Gastrocnemius medialis (tissue), 4 donors: ENCODE data around the gene FRY. TPM values are rescaled to one million over a fixed set of nuclear protein-coding genes. Genes with fewer than 3 reads are reported as not detected.
A peak's percentile ranks its signal among the peaks of the same experiment; 100 is the strongest.

Experiments used
- ATAC-seq, 2 donors: fragments of 150-250 bp; one replicate each; pipeline ENCODE4 v1.9.1; 2016
- DNase-seq, 2 donors: peaks; one replicate each; pipeline ENCODE4 v3.0.0-alpha.2; 2019
- H3K27ac ChIP-seq, 4 donors: fragments of 200-600 bp; sonication (generic); 1 replicate in 1 of 4; 2 replicates in 3 of 4; pipeline ENCODE4 v1.5.1; 2016 to 2018; ENCODE audit warnings: mild to moderate bottlenecking in 2 of 4, moderate library complexity in 1 of 4
- H3K27me3 ChIP-seq, 3 donors: fragments of 200-600 bp; sonication (generic) in 2 of 3; 1 replicate in 1 of 3; 2 replicates in 2 of 3; pipeline versions ENCODE4 v1.5.1 to v1.6.0; 2016 to 2019; ENCODE audit warnings: mild to moderate bottlenecking in 1 of 3, moderate library complexity in 1 of 3
- H3K36me3 ChIP-seq, 2 donors: fragments of 200-600 bp; sonication (generic) in 1 of 2; one replicate each; pipeline ENCODE4 v1.5.1; 2017 to 2018
- H3K4me1 ChIP-seq, 2 donors: fragments of 200-600 bp; sonication (generic) in 1 of 2; one replicate each; pipeline ENCODE4 v1.5.1; 2016 to 2017; ENCODE audit warnings: mild to moderate bottlenecking in 2 of 2
- H3K4me3 ChIP-seq, 4 donors: fragments of 200-600 bp; sonication (generic) in 3 of 4; 1 replicate in 1 of 4; 2 replicates in 3 of 4; pipeline ENCODE4 v1.5.1; 2016 to 2019; ENCODE audit warnings: mild to moderate bottlenecking in 2 of 4
- H3K9me3 ChIP-seq, 3 donors: fragments of 200-600 bp; sonication (generic) in 2 of 3; 1 replicate in 1 of 3; 2 replicates in 2 of 3; pipeline ENCODE4 v1.5.1; 2016 to 2019
- CTCF ChIP-seq, 5 experiments: fragments of 450-650 bp in 3 of 5; fragments of 200-600 bp in 2 of 5; sonication (generic) in 2 of 5; IDR thresholded peaks in 4 of 5; conservative IDR thresholded peaks in 1 of 5; 1 replicate in 4 of 5; 2 replicates in 1 of 5; pipeline ENCODE4 v1.5.1; 2016 to 2019; ENCODE audit warnings: antibody characterized with exemption in 5 of 5, mild to moderate bottlenecking in 3 of 5, moderate library complexity in 3 of 5
- POLR2A ChIP-seq, 2 donors: fragments of 450-650 bp; IDR thresholded peaks; one replicate each; pipeline ENCODE4 v1.6.1; 2017; ENCODE audit warnings: antibody characterized with exemption in 2 of 2, mild to moderate bottlenecking in 2 of 2, moderate library complexity in 2 of 2
- in situ Hi-C, 4 donors: fragments of 200-750 bp; cut with MboI; loops; one replicate each; pipeline versions ENCODE4 v1.15.0 to v1.8.0; 2017; ENCODE audit warnings: low sequenced_read_pairs in 4 of 4
- intact Hi-C: fragments of 100-400 bp; cut with DNase I; formaldehyde crosslinking; loops from one replicate; pipeline ENCODE4 v1.15.1; 2023; ENCODE audit warnings: low total_unique reads
- total RNA-seq, 4 donors: library from RNA; depleted of rRNA; stranded (reverse); fragments of >200 nt; gene quantifications; one replicate each; pipeline versions ENCODE4 v1.1.0 to v1.2.3, GENCODE V29; 2016

The FRY gene
- total RNA-seq, 4 donors from 2014 or later, result 10.1 to 48.3 (median 21.4) TPM

GRCh38 chr13:32262619-32263018, 231.0 kb downstream of the FRY start:
- in situ Hi-C loops (no loop called here), intact Hi-C loops (loop anchor here (1.0 kb wide), 1 partner anchor 22 kb away; no protein-coding TSS in a partner anchor)
- Histone ChIP-seq H3K9me3 (no peaks in the 10 kb centered on the region), H3K27me3 (no peaks in the 10 kb centered on the region), H3K4me1 (peaks cover 11 to 27% of the 10 kb centered on the region in 2 donors), H3K4me3 (no peak overlapping the region), H3K27ac (peak overlapping the region; percentile 57 to 76 (median 64)), H3K36me3 (peaks cover 0 to 35% of the 10 kb centered on the region in 2 donors)
- no peak for ATAC-seq
- DNase-seq, result no peak
- TF ChIP-seq CTCF (IDR thresholded peaks at IDR 0.05 in 4 of 5, conservative IDR thresholded peaks at IDR 0.05 in 1 of 5) (no peak), POLR2A (IDR thresholded peaks at IDR 0.05) (no peak)

GRCh38 chr13:32264407-32264806, 232.8 kb downstream of the FRY start:
- intact Hi-C loops, result no loop called here
- no peak overlapping the region for H3K4me3 ChIP-seq
- peak overlapping the region; percentile 38 to 68 (median 66) for H3K27ac ChIP-seq
- peaks cover 11 to 27% of the 10 kb centered on the region in 2 donors for H3K4me1 ChIP-seq
- DNase-seq (peak in 1 of 2 donors; percentile 35), ATAC-seq (peak in 1 of 2 donors; percentile 50)
- peaks cover 2 to 47% of the 10 kb centered on the region in 2 donors for H3K36me3 ChIP-seq
- H3K27me3 ChIP-seq, result no peaks in the 10 kb centered on the region
- TF ChIP-seq POLR2A (IDR thresholded peaks at IDR 0.05) (peak in 1 of 2 donors; percentile 45), CTCF (IDR thresholded peaks at IDR 0.05 in 4 of 5, conservative IDR thresholded peaks at IDR 0.05 in 1 of 5) (no peak)
- in situ Hi-C loops, result no loop called here
- no peaks in the 10 kb centered on the region for H3K9me3 ChIP-seq

GRCh38 chr13:32265726-32266125, 234.2 kb downstream of the FRY start:
- Histone ChIP-seq H3K4me3 (no peak overlapping the region), H3K36me3 (peaks cover 2 to 47% of the 10 kb centered on the region in 2 donors), H3K9me3 (no peaks in the 10 kb centered on the region), H3K27ac (peak overlapping the region in 3 of 4 donors; percentile 38 to 67 (median 66)), H3K27me3 (no peaks in the 10 kb centered on the region), H3K4me1 (peaks cover 10 to 26% of the 10 kb centered on the region in 2 donors)
- DNase-seq (no peak), ATAC-seq (no peak)
- TF ChIP-seq CTCF (IDR thresholded peaks at IDR 0.05 in 4 of 5, conservative IDR thresholded peaks at IDR 0.05 in 1 of 5), result no peak
- no peak for TF ChIP-seq POLR2A (IDR thresholded peaks at IDR 0.05)
- intact Hi-C loops (no loop called here), in situ Hi-C loops (no loop called here)

- ATAC-seq (no peak), DNase-seq (no peak)
- Histone ChIP-seq H3K36me3 (peaks cover 2 to 50% of the 10 kb centered on the region in 2 donors), H3K27ac (peak overlapping the region in 2 of 4 donors; percentile 66 to 67), H3K4me3 (no peak overlapping the region), H3K27me3 (no peaks in the 10 kb centered on the region), H3K4me1 (peaks cover 6 to 22% of the 10 kb centered on the region in 2 donors), H3K9me3 (no peaks in the 10 kb centered on the region)
- in situ Hi-C loops (no loop called here), intact Hi-C loops (no loop called here)
- TF ChIP-seq CTCF (IDR thresholded peaks at IDR 0.05 in 4 of 5, conservative IDR thresholded peaks at IDR 0.05 in 1 of 5), result no peak
- no peak for TF ChIP-seq POLR2A (IDR thresholded peaks at IDR 0.05)
Observed at GRCh38 chr13:32266130-32266529, 234.6 kb downstream of the FRY start.
